ENCODE measurements around the gene NEU2.

The NEU2 gene

GRCh38 chr2:233082222-233082930 lies 49.9 kb downstream of the NEU2 start:
- H3K4me3 ChIP-seq (ENCODE audit: control insufficient read depth, low read depth, low read length): no peak overlapping the region
- TF ChIP-seq CTCF (IDR thresholded peaks at IDR 0.05; ENCODE audit: control insufficient read depth, insufficient read depth, low read depth, low read length, missing control alignments): no peak
- DNase-seq (ENCODE audit: low read depth): no peak

GRCh38 chr2:233082931-233083755 lies 50.7 kb downstream of the NEU2 start:
- H3K4me3 ChIP-seq (ENCODE audit: control insufficient read depth, low read depth, low read length): no peak overlapping the region
- TF ChIP-seq CTCF (IDR thresholded peaks at IDR 0.05; ENCODE audit: control insufficient read depth, insufficient read depth, low read depth, low read length, missing control alignments): no peak
- DNase-seq (ENCODE audit: low read depth): no peak

GRCh38 chr2:233083782-233084181 lies 51.3 kb downstream of the NEU2 start:
- DNase-seq (ENCODE audit: low read depth): no peak
- H3K4me3 ChIP-seq (ENCODE audit: control insufficient read depth, low read depth, low read length): no peak overlapping the region
- no peak for TF ChIP-seq CTCF (IDR thresholded peaks at IDR 0.05; ENCODE audit: control insufficient read depth, insufficient read depth, low read depth, low read length, missing control alignments)

GRCh38 chr2:233084488-233084887 lies 52.0 kb downstream of the NEU2 start:
- TF ChIP-seq CTCF (IDR thresholded peaks at IDR 0.05; ENCODE audit: control insufficient read depth, insufficient read depth, low read depth, low read length, missing control alignments): no peak
- no peak for DNase-seq (ENCODE audit: low read depth)
- H3K4me3 ChIP-seq (ENCODE audit: control insufficient read depth, low read depth, low read length): no peak overlapping the region
